ENCODE data around the gene SLC34A1.
A peak's percentile ranks its signal among the peaks of the same experiment; 100 is the strongest.

DNA sequence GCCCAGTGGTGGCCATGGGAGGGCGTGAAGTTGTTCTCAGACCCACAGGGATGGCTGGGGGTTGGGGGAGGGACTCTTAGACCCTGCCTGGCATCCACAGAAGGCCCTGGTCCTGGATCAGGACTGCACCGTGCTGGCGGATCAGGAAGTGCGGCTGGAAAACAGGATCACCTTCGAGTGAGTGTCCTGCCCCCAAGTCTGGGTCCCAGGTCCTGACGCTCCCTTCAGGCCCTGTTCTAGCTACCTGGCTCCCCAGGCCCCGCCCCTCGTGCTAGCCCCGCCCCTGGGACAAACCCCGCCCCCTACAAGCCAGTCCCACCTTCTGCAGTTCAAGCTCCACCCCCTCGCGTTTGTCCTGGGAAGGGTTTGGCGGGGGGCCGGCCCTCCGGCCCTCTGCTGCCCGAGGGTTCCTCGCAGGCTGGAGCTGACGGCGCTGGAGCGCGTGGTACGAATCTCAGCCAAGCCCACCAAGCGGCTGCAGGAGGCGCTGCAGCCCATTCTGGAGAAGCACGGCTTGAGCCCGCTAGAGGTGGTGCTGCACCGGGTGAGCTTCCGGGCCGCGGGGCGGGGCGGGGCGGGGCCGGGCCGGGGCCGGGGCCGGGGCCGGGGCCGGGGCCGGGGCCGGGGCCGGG is 13.6 kb upstream of the SLC34A1 start:
- TF ChIP-seq CTCF (IDR thresholded peaks at IDR 0.05) (peak; percentile 40 to 69 (median 60)), POLR2A (IDR thresholded peaks at IDR 0.05) (no peak)
